Activated gamma-delta T cell treated with anti-CD3 and anti-CD28 coated beads, Interleukin-2, amount 50 U/mL, for 16 hours (primary cell): ENCODE results near the gene PPBP.
"Not testable (repeated sequence)": the region's sequence is repeated elsewhere in the genome, so short reads cannot be mapped to it uniquely, and the experiment has no call there.

Source experiments
- DNase-seq: peaks from one replicate; pipeline ENCODE4 v3.0.0-alpha.2; 2020; ENCODE audit warnings: low read depth

PPBP gene

DNA sequence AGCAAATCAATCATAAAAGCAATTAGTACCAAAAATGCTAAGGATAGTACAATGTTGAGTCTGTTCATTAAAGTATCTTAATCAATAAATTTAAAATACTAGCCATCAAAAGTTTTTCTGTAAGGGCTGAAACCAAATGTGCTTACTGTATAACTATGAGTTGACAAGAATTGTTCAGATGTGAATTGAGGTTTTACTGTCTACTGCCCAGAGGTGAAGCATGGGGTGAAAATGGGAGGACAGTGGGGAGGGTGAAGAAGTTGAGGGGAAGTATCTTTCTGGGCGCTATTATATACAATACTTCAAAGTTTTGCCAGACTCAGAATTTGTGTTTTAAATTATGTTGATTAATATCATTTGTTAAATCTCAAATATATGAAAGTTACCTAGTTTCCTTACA lies 4.1 kb upstream of the PPBP start:
- no peak for DNase-seq

GRCh38 chr4:73991742-73992000 lies 3.7 kb upstream of the PPBP start:
- DNase-seq: no peak

DNA sequence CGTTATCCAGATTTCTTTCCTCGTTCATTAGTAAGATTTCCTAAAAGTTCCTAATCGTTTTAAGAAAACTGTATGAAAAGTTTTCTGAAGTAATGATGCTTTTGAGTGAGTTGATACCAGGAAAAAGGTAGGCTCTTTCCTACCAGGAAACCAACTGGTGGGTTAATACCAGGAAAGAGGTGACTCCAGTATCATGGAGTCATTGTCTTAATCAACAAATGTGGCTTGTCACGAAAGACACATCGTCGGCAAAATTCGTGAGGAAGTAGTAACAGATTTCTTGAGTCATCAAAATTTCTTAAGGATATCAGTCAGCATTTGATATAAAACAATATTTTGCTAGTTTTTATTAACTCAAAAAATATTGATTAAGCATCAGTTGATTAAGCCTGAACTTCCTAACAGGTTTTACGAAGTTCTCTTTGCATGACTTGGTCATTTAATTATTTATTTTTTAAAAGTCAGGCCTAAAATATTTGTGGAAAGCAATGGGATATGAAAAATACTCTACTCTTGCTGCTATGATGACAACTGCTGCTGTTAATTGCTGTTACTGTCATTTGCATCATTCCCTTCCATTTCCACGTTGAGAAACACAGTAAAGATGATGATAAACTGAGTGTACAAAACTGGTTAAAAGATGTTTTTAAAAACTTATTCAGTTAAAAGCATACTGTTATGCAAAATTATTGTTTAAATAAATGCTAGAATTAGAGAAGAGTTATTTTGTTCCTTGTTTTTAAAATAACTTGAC lies 3.2 kb upstream of the PPBP start:
- DNase-seq: no peak

DNA sequence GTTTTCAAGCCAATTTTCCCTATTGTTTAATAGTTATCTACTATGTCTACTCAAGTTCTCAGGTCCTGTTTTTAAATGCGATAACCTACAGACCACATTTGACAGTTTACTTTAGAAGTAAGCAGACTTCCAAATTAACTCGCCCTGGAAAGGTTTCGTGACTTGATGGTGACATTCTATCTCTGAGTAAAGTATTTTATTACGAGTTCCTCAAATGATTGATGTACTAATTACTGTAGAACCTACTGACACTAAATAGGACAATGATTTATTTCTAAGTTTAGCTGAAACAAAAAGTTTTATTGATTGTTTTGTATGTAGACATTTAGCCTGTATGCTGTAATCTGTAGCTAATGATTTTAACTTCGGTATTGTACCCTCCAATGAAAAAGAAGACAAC lies 1.9 kb upstream of the PPBP start:
- no peak for DNase-seq

GRCh38 chr4:73989031-73989430 lies 1.0 kb upstream of the PPBP start:
- no peak for DNase-seq

DNA sequence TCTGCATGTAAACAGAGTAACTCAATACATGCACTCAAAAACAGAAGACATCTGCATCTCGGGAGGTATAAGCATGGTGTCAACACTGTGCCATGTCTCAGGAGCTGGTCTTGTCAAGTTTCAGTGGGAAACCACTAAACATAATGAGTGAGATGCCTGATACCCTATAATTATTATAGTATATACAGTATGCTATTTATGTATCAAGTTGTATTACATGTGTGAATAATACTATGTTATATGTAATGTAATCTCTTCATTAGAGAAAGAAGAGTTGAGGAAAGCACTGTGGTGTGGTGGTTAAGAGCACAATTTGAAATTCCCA lies 2.5 kb downstream of the PPBP start:
- DNase-seq: no peak

DNA sequence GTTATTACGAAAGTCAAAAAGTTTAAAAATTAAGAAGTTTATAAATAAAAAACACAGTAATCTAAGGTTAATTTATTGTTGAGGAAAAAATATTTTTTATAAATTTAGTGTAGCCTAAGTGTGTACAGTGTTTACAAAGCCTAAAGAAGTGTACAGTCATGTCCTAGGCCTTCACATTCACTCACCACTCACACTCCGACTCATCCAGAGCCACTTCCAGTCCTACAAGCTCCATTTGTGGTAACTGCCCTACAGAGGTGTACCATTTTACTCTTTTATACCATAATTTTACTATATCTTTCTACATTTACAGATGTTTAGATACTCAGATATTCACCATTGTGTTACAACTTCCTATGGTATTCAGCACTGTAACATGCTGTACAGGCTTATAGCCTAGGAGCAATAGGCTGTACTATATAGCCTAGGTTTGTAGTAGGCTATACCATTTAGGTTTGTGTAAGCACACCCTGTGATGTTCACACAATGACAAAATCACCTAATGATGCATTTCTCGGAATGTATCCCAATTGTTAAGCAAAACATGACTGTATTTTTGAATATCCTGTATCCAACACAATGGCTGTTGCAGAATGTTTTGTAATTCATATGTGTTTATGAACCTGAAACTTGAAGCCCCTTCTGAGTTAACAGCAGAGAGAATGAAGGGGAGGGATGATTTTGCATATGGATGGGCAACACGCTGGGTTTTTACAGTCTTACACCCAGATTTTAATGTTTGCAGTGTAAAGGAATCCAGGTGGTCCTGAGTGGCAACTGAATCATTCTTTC lies 3.1 kb downstream of the PPBP start:
- DNase-seq: no peak

GRCh38 chr4:73981175-73981574 lies 6.8 kb downstream of the PPBP start:
- DNase-seq: not testable (repeated sequence)

DNA sequence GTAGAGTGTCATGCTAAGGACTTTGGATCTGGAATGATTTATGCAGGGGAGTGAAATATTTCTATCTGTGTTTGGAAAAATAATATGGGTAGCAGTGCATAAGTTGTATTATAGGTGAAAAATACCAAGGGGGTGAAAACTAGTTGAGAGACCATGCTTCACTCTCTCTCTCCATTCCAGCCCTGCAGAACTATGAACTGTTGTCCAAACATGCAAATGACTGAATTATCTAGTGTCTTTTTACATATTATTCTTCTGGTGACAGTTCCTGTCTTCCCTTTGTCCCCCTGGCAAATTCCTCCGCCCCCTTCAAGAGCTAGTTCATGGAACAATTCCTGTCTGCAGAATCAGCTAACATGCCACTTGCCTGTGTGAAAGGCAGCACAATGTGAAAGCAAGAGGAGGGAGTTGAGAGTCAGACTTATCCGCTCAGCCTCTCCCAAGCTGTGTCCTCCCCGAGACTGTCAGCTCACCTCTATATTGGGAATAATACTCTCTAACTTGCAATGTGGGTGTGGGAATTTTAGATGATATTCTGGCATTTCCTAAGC lies 8.5 kb downstream of the PPBP start:
- no peak for DNase-seq

DNA sequence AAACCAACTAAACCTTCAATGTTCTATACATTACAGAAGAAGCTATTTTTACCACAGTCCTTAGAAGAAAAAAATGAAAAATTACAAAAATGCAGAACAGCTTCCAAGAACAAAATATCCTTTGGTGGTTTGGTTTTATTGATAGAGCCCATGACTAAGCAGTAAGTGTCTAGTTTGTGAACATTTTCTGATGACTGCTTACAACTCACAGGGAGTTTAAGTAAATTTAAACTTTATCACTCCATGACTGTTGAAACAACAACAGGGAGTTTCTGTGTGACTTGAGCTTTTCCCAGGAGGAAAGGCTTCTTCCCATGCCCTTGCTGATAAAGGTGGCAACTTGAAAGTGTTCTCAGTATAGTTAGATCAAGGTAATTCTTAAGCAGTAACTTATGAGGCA lies 9.1 kb downstream of the PPBP start:
- DNase-seq: no peak

DNA sequence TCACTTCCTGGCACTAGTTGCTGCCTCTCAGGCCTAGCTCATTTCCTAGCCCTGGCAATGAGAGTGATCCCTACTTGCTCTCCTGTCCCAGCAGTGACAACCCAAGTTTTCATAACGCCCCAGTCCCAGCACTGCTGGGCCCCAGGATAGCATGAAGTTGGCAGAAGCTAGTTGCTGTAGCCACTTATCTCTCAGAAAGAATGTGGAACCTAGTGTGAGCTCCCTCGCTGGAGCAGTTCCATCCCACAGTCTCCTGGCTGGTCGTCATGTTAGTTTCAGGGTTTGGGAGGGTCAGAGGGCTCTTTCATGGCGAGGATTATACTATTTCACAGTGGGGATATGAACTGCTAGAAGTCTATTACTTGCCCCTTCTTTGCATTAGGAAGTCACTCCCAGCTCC lies 11.3 kb downstream of the PPBP start:
- no peak for DNase-seq

GRCh38 chr4:73976217-73976616 lies 11.8 kb downstream of the PPBP start:
- no peak for DNase-seq

DNA sequence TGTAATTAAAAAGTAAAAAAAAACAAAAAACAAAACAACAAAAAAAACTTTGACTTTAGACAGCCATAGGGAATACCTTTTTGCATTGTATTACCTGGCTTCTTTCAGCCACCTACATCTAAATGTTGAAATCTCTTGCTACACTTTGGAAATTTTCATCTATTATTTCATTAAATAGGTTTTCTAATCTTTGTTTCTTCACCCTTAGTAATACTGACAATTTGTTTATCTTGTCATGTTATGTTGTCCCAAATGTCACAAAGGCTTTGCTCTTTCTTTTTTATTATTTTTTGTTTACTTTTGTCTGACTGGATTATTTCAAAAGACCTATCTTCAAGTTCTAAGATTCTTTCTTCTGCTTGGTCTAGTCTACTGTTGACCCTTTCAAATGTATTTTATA lies 13.6 kb downstream of the PPBP start:
- no peak for DNase-seq

GRCh38 chr4:73970945-73971344 lies 17.0 kb downstream of the PPBP start:
- DNase-seq: no peak

DNA sequence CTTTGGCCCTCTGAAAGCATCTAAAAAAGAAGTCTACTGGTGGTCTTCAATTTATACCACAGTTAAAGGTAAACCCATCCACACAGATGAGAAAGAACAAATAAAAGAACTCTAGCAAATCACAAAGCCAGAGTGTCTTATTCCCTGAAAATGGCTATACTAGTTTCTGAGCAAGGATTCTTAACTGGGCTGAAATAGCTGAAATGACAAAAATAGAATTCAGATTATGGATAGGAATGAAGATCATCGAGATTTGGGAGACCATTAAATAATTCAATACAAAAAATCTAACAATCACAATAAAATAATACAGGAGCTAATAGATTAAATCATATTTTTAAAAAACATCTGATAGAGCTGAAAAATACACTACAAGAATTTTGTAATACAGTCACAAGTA lies 18.0 kb downstream of the PPBP start:
- no peak for DNase-seq

DNA sequence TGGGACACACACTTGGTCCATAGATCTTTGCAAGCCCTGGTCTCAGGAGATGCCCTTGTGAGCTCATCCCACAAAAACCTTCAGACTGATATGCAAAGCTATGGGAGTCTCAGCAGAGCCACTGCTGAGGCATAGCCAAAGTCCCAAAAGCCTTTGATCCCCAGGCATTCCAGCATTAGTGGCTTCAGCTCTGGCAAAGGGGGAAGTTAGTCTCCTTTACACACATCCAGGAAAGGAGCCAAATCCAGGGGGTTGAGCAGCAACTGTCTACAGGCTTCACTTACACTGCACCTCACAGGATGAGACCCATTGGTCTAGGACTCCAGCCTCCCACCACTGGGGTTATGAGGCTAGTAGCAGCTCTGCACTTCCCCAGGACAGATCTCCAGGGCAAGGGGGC lies 20.1 kb downstream of the PPBP start:
- DNase-seq: no peak

DNA sequence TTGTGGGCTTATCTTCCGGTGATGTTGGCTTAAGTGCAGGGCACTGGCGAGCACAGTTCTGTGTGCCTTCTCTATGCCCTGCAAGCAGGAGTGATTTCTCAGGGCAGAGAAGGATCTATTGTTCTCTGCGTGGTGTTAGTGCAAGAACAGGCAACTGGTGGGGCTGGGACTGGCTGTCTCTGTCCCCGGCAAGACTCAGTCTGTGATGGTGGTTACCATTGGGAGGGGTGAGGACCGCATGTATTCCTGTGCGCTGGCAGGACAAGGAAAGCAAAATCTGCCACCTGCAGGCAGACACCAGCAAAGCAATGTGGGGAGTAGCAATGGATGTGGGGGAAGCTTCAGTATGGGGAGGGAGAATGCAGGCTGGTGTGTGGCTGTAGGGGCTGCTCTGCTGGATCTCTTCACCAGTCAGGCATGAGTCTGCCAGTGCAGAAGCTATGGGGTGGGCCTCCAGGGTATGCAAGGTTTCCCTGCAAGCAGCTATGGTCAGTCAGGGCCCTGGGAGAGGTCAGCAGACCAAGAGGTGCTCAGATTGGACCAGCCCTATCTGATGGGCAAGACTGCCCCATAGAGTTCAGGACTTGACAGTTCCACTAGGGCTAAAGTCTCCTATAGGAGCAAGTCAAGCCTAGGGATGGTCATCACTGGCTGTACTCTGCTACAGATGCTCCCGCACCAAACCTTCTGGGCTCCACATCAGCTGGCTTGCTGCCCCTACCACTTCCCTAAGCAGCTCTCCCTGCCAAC lies 23.0 kb downstream of the PPBP start:
- no peak for DNase-seq

- DNase-seq: no peak
These were observed 25.3 kb downstream of the PPBP start for GRCh38 chr4:73962724-73963123.

DNA sequence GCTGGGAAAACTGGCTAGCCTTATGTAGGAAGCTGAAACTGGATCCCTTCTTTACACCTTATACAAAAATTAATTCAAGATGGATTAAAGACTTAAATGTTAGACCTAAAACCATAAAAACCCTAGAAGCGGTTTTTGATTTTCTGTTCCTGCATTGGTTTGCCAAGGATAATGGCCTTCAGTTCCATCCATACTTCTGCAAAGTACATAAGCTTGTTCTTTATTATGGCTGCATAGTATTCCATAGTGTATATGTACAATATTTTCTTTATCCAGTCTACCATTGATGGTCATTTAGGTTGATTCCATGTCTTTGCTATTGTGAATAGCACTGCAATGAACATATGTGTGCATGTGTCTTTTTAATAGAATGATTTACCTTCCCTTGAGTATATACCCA lies 28.9 kb downstream of the PPBP start:
- not testable (repeated sequence) for DNase-seq

DNA sequence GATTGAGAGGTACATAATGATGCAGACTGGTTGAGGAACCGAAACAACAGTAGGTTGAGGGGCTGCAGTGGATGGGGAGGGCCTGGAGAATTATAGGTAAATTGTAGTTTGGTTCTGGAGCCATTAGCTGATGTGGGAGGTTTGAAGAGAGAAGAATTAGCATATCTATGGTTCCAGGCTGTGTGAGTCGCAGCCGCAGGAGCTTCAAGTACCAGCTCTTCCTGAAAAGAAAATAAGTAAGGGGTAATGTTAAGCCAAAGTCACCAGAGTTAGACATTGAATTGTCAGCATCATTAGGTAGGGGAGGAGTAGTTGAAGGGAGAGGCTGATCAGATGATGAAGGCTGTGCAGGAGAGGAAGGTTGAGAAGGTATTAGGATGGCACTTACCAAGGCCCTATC lies 35.6 kb downstream of the PPBP start:
- DNase-seq: no peak

DNA sequence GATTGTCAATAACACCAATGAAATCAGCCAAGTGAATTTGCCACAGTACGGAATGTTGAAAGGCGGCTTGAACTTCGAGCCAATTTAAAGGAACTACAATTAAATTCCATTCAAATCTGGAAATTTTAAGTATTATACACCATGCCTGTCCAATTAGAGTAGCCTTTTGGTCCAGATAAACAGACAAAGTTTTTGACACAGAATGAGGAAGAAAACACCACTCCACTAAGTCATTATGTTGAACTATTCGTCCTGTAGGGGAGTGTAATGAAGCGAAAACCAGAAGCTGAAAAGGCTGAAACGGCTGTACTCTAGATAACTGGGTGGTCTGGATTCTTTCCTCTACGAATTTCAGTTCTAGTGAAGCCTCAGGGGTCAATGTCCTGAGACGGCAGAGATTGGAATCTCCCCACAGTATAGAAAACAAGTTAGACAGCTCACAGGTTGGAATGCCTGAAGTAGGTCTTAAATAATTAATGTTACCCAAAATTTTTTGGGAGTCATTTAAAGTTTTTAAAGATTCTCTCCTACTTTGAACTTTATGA lies 37.5 kb downstream of the PPBP start:
- not testable (repeated sequence) for DNase-seq

- no peak for DNase-seq
These were observed 38.8 kb downstream of the PPBP start for GRCh38 chr4:73948990-73949706.
